ENCODE results near the gene KANK2.

The KANK2 gene

GRCh38 chr19:11208561-11209471 is 11.5 kb upstream of the KANK2 start:
- Histone ChIP-seq H3K27ac (ENCODE audit: low read depth, low read length) (no peak overlapping the region), H3K9me3 (ENCODE audit: control insufficient read depth in 5 of 5, low read length in 5 of 5) (no peaks in the 10 kb centered on the region), H3K4me1 (ENCODE audit: control insufficient read depth in 5 of 5, insufficient read depth in 5 of 5, low read length in 5 of 5) (peaks cover 0 to 20% (median 14%) of the 10 kb centered on the region in 5 donors), H3K27me3 (ENCODE audit: control insufficient read depth in 5 of 5, insufficient read depth in 4 of 5, low read length in 5 of 5) (no peaks in the 10 kb centered on the region), H3K9ac (ENCODE audit: low read length in 5 of 5) (no peak overlapping the region), H3K36me3 (ENCODE audit: control insufficient read depth in 5 of 5, insufficient read depth in 5 of 5, low read length in 5 of 5) (peaks cover 0 to 63% (median 56%) of the 10 kb centered on the region in 5 donors), H3K4me3 (ENCODE audit: low read depth in 1 of 5, low read length in 5 of 5) (no peak overlapping the region)

GRCh38 chr19:11205939-11206570 is 8.7 kb upstream of the KANK2 start:
- Histone ChIP-seq H3K4me1 (ENCODE audit: control insufficient read depth in 5 of 5, insufficient read depth in 5 of 5, low read length in 5 of 5) (peaks cover 0 to 29% (median 20%) of the 10 kb centered on the region in 5 donors), H3K9me3 (ENCODE audit: control insufficient read depth in 5 of 5, low read length in 5 of 5) (no peaks in the 10 kb centered on the region), H3K4me3 (ENCODE audit: low read depth in 1 of 5, low read length in 5 of 5) (no peak overlapping the region), H3K9ac (ENCODE audit: low read length in 5 of 5) (no peak overlapping the region), H3K27me3 (ENCODE audit: control insufficient read depth in 5 of 5, insufficient read depth in 4 of 5, low read length in 5 of 5) (no peaks in the 10 kb centered on the region), H3K36me3 (ENCODE audit: control insufficient read depth in 5 of 5, insufficient read depth in 5 of 5, low read length in 5 of 5) (peaks cover 0 to 58% (median 54%) of the 10 kb centered on the region in 5 donors), H3K27ac (ENCODE audit: low read depth, low read length) (peak overlapping the region; percentile 90)

- H3K27me3 ChIP-seq (ENCODE audit: control insufficient read depth in 5 of 5, insufficient read depth in 4 of 5, low read length in 5 of 5), result no peaks in the 10 kb centered on the region
- H3K9ac ChIP-seq (ENCODE audit: low read length in 5 of 5), result no peak overlapping the region
- no peak overlapping the region for H3K4me3 ChIP-seq (ENCODE audit: low read depth in 1 of 5, low read length in 5 of 5)
- no peaks in the 10 kb centered on the region for H3K9me3 ChIP-seq (ENCODE audit: control insufficient read depth in 5 of 5, low read length in 5 of 5)
- peaks cover 0 to 29% (median 20%) of the 10 kb centered on the region in 5 donors for H3K4me1 ChIP-seq (ENCODE audit: control insufficient read depth in 5 of 5, insufficient read depth in 5 of 5, low read length in 5 of 5)
- H3K27ac ChIP-seq (ENCODE audit: low read depth, low read length), result peak overlapping the region; percentile 90
- H3K36me3 ChIP-seq (ENCODE audit: control insufficient read depth in 5 of 5, insufficient read depth in 5 of 5, low read length in 5 of 5), result peaks cover 0 to 58% (median 52%) of the 10 kb centered on the region in 5 donors
These were observed 7.6 kb upstream of the KANK2 start for GRCh38 chr19:11204943-11205349.

- Histone ChIP-seq H3K27ac (ENCODE audit: low read depth, low read length) (peak overlapping the region; percentile 90), H3K4me1 (ENCODE audit: control insufficient read depth in 5 of 5, insufficient read depth in 5 of 5, low read length in 5 of 5) (peaks cover 0 to 31% (median 21%) of the 10 kb centered on the region in 5 donors), H3K9ac (ENCODE audit: low read length in 5 of 5) (no peak overlapping the region), H3K9me3 (ENCODE audit: control insufficient read depth in 5 of 5, low read length in 5 of 5) (no peaks in the 10 kb centered on the region), H3K27me3 (ENCODE audit: control insufficient read depth in 5 of 5, insufficient read depth in 4 of 5, low read length in 5 of 5) (no peaks in the 10 kb centered on the region), H3K4me3 (ENCODE audit: low read depth in 1 of 5, low read length in 5 of 5) (no peak overlapping the region), H3K36me3 (ENCODE audit: control insufficient read depth in 5 of 5, insufficient read depth in 5 of 5, low read length in 5 of 5) (peaks cover 0 to 58% (median 51%) of the 10 kb centered on the region in 5 donors)
These were observed 6.8 kb upstream of the KANK2 start for GRCh38 chr19:11204076-11204602.

GRCh38 chr19:11203194-11204075 is 6.1 kb upstream of the KANK2 start:
- Histone ChIP-seq H3K4me3 (ENCODE audit: low read depth in 1 of 5, low read length in 5 of 5) (no peak overlapping the region), H3K27ac (ENCODE audit: low read depth, low read length) (peak overlapping the region; percentile 90), H3K9me3 (ENCODE audit: control insufficient read depth in 5 of 5, low read length in 5 of 5) (no peaks in the 10 kb centered on the region), H3K36me3 (ENCODE audit: control insufficient read depth in 5 of 5, insufficient read depth in 5 of 5, low read length in 5 of 5) (peaks cover 0 to 55% (median 48%) of the 10 kb centered on the region in 5 donors), H3K27me3 (ENCODE audit: control insufficient read depth in 5 of 5, insufficient read depth in 4 of 5, low read length in 5 of 5) (no peaks in the 10 kb centered on the region), H3K4me1 (ENCODE audit: control insufficient read depth in 5 of 5, insufficient read depth in 5 of 5, low read length in 5 of 5) (peaks cover 0 to 38% (median 25%) of the 10 kb centered on the region in 5 donors), H3K9ac (ENCODE audit: low read length in 5 of 5) (peak overlapping the region in 3 of 5 donors; percentile 37 to 48 (median 47))

- H3K4me1 ChIP-seq (ENCODE audit: control insufficient read depth in 5 of 5, insufficient read depth in 5 of 5, low read length in 5 of 5), result peaks cover 0 to 45% (median 31%) of the 10 kb centered on the region in 5 donors
- no peak overlapping the region for H3K4me3 ChIP-seq (ENCODE audit: low read depth in 1 of 5, low read length in 5 of 5)
- H3K36me3 ChIP-seq (ENCODE audit: control insufficient read depth in 5 of 5, insufficient read depth in 5 of 5, low read length in 5 of 5), result peaks cover 0 to 53% (median 48%) of the 10 kb centered on the region in 5 donors
- H3K9me3 ChIP-seq (ENCODE audit: control insufficient read depth in 5 of 5, low read length in 5 of 5), result no peaks in the 10 kb centered on the region
- peak overlapping the region in 1 of 5 donors; percentile 37 for H3K9ac ChIP-seq (ENCODE audit: low read length in 5 of 5)
- H3K27me3 ChIP-seq (ENCODE audit: control insufficient read depth in 5 of 5, insufficient read depth in 4 of 5, low read length in 5 of 5), result no peaks in the 10 kb centered on the region
- peak overlapping the region; percentile 90 for H3K27ac ChIP-seq (ENCODE audit: low read depth, low read length)
These were observed 5.3 kb upstream of the KANK2 start for GRCh38 chr19:11202488-11203193.

- Histone ChIP-seq H3K27ac (ENCODE audit: low read depth, low read length) (no peak overlapping the region), H3K27me3 (ENCODE audit: control insufficient read depth in 5 of 5, insufficient read depth in 4 of 5, low read length in 5 of 5) (no peaks in the 10 kb centered on the region), H3K36me3 (ENCODE audit: control insufficient read depth in 5 of 5, insufficient read depth in 5 of 5, low read length in 5 of 5) (peaks cover 0 to 48% (median 43%) of the 10 kb centered on the region in 5 donors), H3K9me3 (ENCODE audit: control insufficient read depth in 5 of 5, low read length in 5 of 5) (no peaks in the 10 kb centered on the region), H3K4me3 (ENCODE audit: low read depth in 1 of 5, low read length in 5 of 5) (no peak overlapping the region), H3K9ac (ENCODE audit: low read length in 5 of 5) (no peak overlapping the region), H3K4me1 (ENCODE audit: control insufficient read depth in 5 of 5, insufficient read depth in 5 of 5, low read length in 5 of 5) (peaks cover 0 to 51% (median 35%) of the 10 kb centered on the region in 5 donors)
These were observed 4.4 kb upstream of the KANK2 start for GRCh38 chr19:11201791-11202190.

GRCh38 chr19:11200931-11201330 is 3.6 kb upstream of the KANK2 start:
- Histone ChIP-seq H3K27ac (ENCODE audit: low read depth, low read length) (no peak overlapping the region), H3K4me3 (ENCODE audit: low read depth in 1 of 5, low read length in 5 of 5) (no peak overlapping the region), H3K9me3 (ENCODE audit: control insufficient read depth in 5 of 5, low read length in 5 of 5) (no peaks in the 10 kb centered on the region), H3K27me3 (ENCODE audit: control insufficient read depth in 5 of 5, insufficient read depth in 4 of 5, low read length in 5 of 5) (no peaks in the 10 kb centered on the region), H3K9ac (ENCODE audit: low read length in 5 of 5) (no peak overlapping the region), H3K4me1 (ENCODE audit: control insufficient read depth in 5 of 5, insufficient read depth in 5 of 5, low read length in 5 of 5) (peaks cover 0 to 58% (median 42%) of the 10 kb centered on the region in 5 donors), H3K36me3 (ENCODE audit: control insufficient read depth in 5 of 5, insufficient read depth in 5 of 5, low read length in 5 of 5) (peaks cover 0 to 45% (median 43%) of the 10 kb centered on the region in 5 donors)

- H3K4me3 ChIP-seq (ENCODE audit: low read depth in 1 of 5, low read length in 5 of 5), result no peak overlapping the region
- H3K27me3 ChIP-seq (ENCODE audit: control insufficient read depth in 5 of 5, insufficient read depth in 4 of 5, low read length in 5 of 5), result no peaks in the 10 kb centered on the region
- H3K9ac ChIP-seq (ENCODE audit: low read length in 5 of 5), result no peak overlapping the region
- H3K9me3 ChIP-seq (ENCODE audit: control insufficient read depth in 5 of 5, low read length in 5 of 5), result no peaks in the 10 kb centered on the region
- peaks cover 4 to 61% (median 49%) of the 10 kb centered on the region in 5 donors for H3K4me1 ChIP-seq (ENCODE audit: control insufficient read depth in 5 of 5, insufficient read depth in 5 of 5, low read length in 5 of 5)
- no peak overlapping the region for H3K27ac ChIP-seq (ENCODE audit: low read depth, low read length)
- peaks cover 0 to 47% (median 44%) of the 10 kb centered on the region in 5 donors for H3K36me3 ChIP-seq (ENCODE audit: control insufficient read depth in 5 of 5, insufficient read depth in 5 of 5, low read length in 5 of 5)
These were observed 2.8 kb upstream of the KANK2 start for GRCh38 chr19:11200015-11200574.

Data from subcutaneous abdominal adipose tissue (tissue), 5 donors.